Lower leg skin (tissue), 3 donors: ENCODE data around the gene TNIP3.

ENCODE experiments used
- POLR2A ChIP-seq, 2 donors: fragments of 450-650 bp; IDR thresholded peaks; one replicate each; pipeline ENCODE4 v1.6.1; 2016 to 2017; ENCODE audit warnings: antibody characterized with exemption in 2 of 2, mild to moderate bottlenecking in 1 of 2, moderate library complexity in 1 of 2
- TF ChIP-seq, protein P1 (sequence below), 3 donors: fragments of 450-650 bp; IDR thresholded peaks; one replicate each; pipeline ENCODE4 v1.5.1; 2016; ENCODE audit warnings: antibody characterized with exemption in 3 of 3, mild to moderate bottlenecking in 3 of 3, moderate library complexity in 2 of 3

DNA sequence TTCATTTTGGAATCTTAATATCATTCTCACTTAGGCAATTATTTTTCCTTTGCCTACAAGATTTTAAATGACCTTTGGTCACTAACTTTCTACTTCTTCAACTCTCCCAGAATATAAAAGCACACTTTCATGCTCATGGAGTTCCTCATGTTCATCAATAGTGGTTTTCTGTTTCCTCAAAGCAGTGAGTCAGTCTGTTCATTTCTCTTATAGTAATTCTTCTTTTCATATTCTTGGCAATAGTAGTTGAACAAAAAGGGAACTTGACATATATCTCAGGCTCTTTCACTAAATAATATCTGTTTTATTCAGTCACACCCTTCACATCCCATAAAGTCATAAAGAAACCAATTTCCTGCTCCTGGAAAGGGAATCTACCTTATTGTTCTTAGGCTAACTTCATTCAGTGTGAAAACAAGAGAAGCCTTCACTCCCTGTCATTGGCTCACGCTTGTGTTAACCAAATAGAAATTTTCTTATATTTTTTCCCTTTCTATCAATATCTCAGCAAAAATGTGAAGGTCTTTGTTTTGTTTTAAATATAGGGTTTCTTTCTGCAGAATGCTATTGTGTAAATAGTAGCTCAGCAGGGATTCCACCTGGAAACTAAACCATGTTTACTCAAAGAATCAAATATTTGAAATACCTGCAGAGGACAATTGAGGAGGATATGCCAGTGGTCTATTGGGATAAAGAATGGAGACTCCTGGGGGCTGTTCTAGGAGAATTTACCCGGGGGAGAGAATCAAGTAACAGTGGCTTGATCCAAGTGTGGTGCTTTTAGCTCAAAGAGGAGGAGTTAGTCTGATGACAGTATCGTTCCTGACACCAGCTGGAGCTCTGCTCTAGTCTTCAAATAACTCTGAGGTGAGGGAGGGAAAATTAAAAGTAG, 13.4 kb upstream of the TNIP3 start:
- no peak for TF ChIP-seq POLR2A (IDR thresholded peaks at IDR 0.05)
- TF ChIP-seq, protein P1, sequence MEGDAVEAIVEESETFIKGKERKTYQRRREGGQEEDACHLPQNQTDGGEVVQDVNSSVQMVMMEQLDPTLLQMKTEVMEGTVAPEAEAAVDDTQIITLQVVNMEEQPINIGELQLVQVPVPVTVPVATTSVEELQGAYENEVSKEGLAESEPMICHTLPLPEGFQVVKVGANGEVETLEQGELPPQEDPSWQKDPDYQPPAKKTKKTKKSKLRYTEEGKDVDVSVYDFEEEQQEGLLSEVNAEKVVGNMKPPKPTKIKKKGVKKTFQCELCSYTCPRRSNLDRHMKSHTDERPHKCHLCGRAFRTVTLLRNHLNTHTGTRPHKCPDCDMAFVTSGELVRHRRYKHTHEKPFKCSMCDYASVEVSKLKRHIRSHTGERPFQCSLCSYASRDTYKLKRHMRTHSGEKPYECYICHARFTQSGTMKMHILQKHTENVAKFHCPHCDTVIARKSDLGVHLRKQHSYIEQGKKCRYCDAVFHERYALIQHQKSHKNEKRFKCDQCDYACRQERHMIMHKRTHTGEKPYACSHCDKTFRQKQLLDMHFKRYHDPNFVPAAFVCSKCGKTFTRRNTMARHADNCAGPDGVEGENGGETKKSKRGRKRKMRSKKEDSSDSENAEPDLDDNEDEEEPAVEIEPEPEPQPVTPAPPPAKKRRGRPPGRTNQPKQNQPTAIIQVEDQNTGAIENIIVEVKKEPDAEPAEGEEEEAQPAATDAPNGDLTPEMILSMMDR (IDR thresholded peaks at IDR 0.05) = no peak
